A549 treated with AZD9567 at 1 μM for 4 hours (cell line): ENCODE data around the gene EDDM13. TPM values are rescaled to one million over a fixed set of nuclear protein-coding genes. Genes with fewer than 3 reads are reported as not detected.

Experiments used
- total RNA-seq: library from RNA; stranded (reverse); fragments of 200-300 nt; extraction: Qiagen RNA extraction; gene quantifications from 5 replicates; pipeline ENCODE4 v1.2.3, GENCODE V29; 2022; ENCODE audit not compliant: insufficient read depth

The EDDM13 gene, protein sequence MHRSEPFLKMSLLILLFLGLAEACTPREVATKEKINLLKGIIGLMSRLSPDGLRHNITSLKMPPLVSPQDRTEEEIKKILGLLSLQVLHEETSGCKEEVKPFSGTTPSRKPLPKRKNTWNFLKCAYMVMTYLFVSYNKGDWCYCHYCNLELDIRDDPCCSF
- total RNA-seq = not detected in 5 replicates

DNA sequence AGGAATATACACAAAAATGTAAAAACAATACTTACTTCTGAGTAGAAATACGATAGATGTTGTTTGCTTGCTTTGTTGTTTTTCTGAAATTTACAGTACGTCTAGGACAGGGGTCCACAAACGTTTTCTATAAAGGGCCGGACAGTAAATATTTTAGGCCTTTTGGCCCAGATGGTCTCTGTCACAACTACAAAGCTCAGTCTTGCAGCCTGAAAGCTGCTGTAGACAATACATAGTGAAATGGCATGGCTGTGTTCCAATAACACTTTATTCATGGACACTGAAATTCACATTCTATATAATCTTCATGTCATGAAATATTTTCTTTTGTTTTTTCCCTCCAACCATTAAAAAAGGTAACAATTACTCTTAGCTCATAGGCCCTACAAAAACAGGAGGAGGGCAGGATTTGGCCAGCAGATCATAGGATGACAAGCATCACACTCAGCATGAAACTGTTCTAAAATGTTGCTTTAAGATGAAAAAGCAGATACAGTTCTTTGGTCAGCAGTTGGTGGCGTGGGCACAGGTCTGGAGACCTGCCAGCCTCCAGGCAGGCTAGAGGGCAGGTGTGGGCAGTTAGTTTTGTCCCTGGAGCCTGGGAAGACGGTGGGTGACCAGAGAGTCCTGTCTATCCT is at the start of gene EDDM13:
EDDM13 (plus strand) TSS at position 588 of the 638 bp plus-strand sequence. CDS start 87 bp downstream, outside the sequence.

DNA sequence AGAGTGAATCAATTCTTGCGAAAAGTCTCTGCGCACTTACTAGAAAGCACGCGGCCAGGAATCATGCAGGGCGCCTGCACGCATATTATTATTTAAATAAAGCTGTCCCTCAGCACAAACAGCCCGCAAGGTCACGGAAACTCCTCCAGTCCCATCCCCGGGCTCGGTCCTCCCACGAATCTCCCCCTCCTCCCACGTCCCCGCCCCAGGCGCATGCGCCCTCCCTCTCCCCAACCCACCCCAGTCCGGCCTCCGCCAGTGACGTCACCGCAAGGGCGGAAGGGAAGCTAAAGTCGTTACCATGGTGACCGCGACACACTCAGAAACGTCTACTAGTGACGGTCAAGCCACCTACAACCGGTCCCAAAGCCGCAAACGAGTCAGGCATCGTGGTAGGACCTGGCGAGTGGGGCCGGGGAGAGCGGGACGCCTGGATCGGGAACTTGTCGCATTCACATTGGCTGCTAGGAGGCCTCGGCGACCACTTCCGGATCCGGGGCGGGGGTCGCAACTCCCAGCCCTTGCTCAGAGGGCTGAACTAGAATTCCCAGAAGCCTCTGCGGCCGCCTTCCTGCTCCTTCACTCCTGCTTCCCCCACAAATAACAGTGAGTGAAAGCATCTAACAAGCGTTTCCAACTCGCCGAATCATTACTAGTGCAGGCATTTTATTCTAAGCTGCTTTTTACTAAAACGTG is 42.0 kb downstream of the EDDM13 start, which contains the start of gene ZSCAN5A:
ZSCAN5A (minus strand) TSS at position 459 of the 696 bp plus-strand sequence. CDS start 89,793 bp downstream, outside the sequence.

Other genes starting within 250 kb of the EDDM13 start
- gene ZNF787, start 151.5 kb upstream of the EDDM13 start, total RNA-seq = 26.1 to 49.9 TPM (median 43.3 TPM) in 5 replicates
- gene ZNF444, start 131.5 kb upstream of the EDDM13 start, total RNA-seq = 7.7 to 24.6 TPM (median 24.0 TPM) in 5 replicates
- gene GALP, start 96.7 kb upstream of the EDDM13 start, total RNA-seq = not detected in 5 replicates
- 0.07 TPM in 2 of 5 replicates, not detected in the others for gene ZSCAN5B, start 75.0 kb upstream of the EDDM13 start, total RNA-seq
- 0.09 TPM in 1 of 5 replicates, not detected in the others for gene ZSCAN5C, start 70.5 kb upstream of the EDDM13 start, total RNA-seq
- gene ZSCAN5A, start 42.1 kb downstream of the EDDM13 start, total RNA-seq = 8.6 to 17.8 TPM (median 9.7 TPM) in 5 replicates
- 0.78 to 1.7 TPM (median 1.2 TPM) in 4 of 5 replicates, not detected in the other for gene ZNF582, start 120.8 kb downstream of the EDDM13 start, total RNA-seq
- gene ZNF583, start 131.6 kb downstream of the EDDM13 start, total RNA-seq = 1.1 to 2.2 TPM (median 1.7 TPM) in 5 replicates
- gene ZNF667, start 204.6 kb downstream of the EDDM13 start, total RNA-seq = not detected in 5 replicates
- gene ZNF471, start 235.1 kb downstream of the EDDM13 start, total RNA-seq = 0.02 to 0.17 TPM (median 0.04 TPM) in 4 of 5 replicates, not detected in the other